Measurements from ENCODE around the gene ACVR1.
A peak's percentile ranks its signal among the peaks of the same experiment; 100 is the strongest.

Gene ACVR1

GRCh38 chr2:157874348-157874747, 1.8 kb downstream of the ACVR1 start:
- DNase-seq (ENCODE audit: low read depth): no peak
- TF ChIP-seq, protein P1, sequence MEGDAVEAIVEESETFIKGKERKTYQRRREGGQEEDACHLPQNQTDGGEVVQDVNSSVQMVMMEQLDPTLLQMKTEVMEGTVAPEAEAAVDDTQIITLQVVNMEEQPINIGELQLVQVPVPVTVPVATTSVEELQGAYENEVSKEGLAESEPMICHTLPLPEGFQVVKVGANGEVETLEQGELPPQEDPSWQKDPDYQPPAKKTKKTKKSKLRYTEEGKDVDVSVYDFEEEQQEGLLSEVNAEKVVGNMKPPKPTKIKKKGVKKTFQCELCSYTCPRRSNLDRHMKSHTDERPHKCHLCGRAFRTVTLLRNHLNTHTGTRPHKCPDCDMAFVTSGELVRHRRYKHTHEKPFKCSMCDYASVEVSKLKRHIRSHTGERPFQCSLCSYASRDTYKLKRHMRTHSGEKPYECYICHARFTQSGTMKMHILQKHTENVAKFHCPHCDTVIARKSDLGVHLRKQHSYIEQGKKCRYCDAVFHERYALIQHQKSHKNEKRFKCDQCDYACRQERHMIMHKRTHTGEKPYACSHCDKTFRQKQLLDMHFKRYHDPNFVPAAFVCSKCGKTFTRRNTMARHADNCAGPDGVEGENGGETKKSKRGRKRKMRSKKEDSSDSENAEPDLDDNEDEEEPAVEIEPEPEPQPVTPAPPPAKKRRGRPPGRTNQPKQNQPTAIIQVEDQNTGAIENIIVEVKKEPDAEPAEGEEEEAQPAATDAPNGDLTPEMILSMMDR (conservative IDR thresholded peaks at IDR 0.05; ENCODE audit: low read depth, low read length): no peak
- H3K4me3 ChIP-seq (ENCODE audit: low read depth, low read length): peak overlapping the region; percentile 83

DNA sequence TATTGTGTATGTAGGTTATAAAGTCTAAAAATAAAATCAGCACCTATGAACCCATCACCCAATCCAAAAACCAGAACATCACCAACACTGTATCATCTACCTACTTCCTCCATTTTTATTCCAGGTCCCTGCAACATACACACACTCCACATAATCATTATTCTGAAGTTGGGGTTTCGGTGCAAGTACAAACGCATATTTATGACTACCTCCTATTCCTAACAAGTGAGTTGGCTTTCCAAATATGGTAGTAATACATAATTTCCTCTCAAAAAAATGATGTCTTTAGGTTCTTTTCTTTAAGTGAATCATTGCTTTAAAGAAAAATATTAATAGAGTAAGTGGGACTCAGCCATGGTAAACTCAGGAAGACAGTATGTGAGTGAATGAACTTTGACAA, 3.3 kb downstream of the ACVR1 start:
- no peak overlapping the region for H3K4me3 ChIP-seq (ENCODE audit: low read depth, low read length)
- no peak for DNase-seq (ENCODE audit: low read depth)
- TF ChIP-seq, protein P1 (conservative IDR thresholded peaks at IDR 0.05; ENCODE audit: low read depth, low read length): no peak

GRCh38 chr2:157871415-157871814, 4.7 kb downstream of the ACVR1 start:
- TF ChIP-seq, protein P1 (conservative IDR thresholded peaks at IDR 0.05; ENCODE audit: low read depth, low read length): no peak
- no peak for DNase-seq (ENCODE audit: low read depth)
- no peak overlapping the region for H3K4me3 ChIP-seq (ENCODE audit: low read depth, low read length)

DNA sequence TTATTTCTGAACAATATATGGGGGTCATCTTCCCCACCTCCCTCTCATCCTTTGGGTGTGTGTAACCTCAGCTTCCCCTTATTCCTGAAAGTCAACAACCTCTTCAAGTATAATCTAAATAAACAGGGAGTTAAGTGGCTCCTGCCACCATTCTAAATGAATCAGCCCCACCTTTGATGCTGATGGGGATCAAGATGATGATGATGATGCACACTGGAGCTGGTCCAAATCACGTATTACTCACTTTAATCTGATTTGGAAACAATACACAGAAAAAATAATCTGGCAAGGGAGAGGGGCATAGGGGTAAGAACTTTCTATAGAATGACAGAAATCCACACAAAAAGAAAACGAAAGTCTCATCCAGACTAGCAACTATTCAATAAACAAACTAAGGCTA, 7.1 kb downstream of the ACVR1 start:
- TF ChIP-seq, protein P1 (conservative IDR thresholded peaks at IDR 0.05; ENCODE audit: low read depth, low read length): no peak
- DNase-seq (ENCODE audit: low read depth): no peak
- no peak overlapping the region for H3K4me3 ChIP-seq (ENCODE audit: low read depth, low read length)

GRCh38 chr2:157867703-157868102, 8.4 kb downstream of the ACVR1 start:
- TF ChIP-seq, protein P1 (conservative IDR thresholded peaks at IDR 0.05; ENCODE audit: low read depth, low read length): no peak
- no peak overlapping the region for H3K4me3 ChIP-seq (ENCODE audit: low read depth, low read length)

DNA sequence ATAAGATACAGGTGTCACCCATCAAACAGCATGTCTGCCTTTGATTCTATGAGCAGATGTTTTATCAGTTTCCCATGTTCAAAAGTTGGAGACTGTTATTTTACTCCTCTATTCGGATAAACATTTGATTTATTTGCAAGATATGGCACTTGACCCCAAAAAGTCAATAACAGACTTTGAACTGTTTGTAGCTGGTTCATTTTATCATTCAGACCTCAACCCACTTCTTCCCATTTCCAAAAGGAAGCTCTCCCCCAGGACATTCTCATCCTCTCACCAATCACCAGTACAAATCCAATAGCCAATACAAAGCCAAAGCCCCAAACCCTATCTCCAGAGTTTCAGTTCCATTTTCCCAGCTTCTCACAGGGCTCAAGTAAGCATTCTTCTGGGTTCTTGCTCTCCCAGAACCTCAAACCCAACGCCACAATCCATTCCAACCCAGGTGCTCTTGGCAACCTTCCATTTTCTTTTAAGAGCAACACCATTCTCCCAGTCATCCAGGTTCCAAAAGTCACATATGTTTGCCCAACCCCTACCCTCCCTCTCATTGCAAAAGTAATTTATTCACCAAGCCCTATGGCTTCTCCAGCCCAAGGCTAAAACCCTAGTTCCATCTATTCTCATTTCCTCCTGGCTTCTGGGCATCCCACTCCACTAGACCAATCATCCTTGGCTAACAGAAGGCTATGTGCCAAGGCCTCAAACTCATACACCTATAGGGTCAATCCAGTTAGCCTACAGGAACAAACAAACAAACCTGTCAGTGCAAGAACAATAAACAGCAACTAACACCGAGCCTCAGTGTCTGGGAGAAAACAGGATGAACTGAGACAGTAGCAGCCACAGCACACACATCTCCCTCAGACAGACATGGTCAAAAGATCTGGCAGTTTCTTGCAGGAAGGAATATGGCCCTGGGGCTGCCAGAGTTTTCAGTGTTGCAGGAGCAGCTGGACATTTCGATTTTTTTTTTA, 9.2 kb downstream of the ACVR1 start:
- H3K4me3 ChIP-seq (ENCODE audit: low read depth, low read length): no peak overlapping the region
- no peak for DNase-seq (ENCODE audit: low read depth)
- TF ChIP-seq, protein P1 (conservative IDR thresholded peaks at IDR 0.05; ENCODE audit: low read depth, low read length): no peak

More at GRCh38 chr2:157867703-157868102, 8.4 kb downstream of the ACVR1 start:
- DNase-seq (ENCODE audit: low read depth): no peak
